WI38 (cell line): Measurements from ENCODE around the gene OAS1.

Experiments
- H3K4me3 ChIP-seq: 2 replicates; pipeline ENCODE4 v1.5.1; 2011; ENCODE audit warnings: low read depth, mild to moderate bottlenecking, control low read depth, low read length
- TF ChIP-seq, protein P1 (sequence below): IDR thresholded peaks from 2 replicates; pipeline ENCODE4 v1.5.1; 2012; ENCODE audit warnings: low read depth, mild to moderate bottlenecking, control low read depth, low read length

The OAS1 gene

GRCh38 chr12:112881602-112882001 is 25.2 kb upstream of the OAS1 start:
- H3K4me3 ChIP-seq: no peak overlapping the region
- TF ChIP-seq, protein P1, sequence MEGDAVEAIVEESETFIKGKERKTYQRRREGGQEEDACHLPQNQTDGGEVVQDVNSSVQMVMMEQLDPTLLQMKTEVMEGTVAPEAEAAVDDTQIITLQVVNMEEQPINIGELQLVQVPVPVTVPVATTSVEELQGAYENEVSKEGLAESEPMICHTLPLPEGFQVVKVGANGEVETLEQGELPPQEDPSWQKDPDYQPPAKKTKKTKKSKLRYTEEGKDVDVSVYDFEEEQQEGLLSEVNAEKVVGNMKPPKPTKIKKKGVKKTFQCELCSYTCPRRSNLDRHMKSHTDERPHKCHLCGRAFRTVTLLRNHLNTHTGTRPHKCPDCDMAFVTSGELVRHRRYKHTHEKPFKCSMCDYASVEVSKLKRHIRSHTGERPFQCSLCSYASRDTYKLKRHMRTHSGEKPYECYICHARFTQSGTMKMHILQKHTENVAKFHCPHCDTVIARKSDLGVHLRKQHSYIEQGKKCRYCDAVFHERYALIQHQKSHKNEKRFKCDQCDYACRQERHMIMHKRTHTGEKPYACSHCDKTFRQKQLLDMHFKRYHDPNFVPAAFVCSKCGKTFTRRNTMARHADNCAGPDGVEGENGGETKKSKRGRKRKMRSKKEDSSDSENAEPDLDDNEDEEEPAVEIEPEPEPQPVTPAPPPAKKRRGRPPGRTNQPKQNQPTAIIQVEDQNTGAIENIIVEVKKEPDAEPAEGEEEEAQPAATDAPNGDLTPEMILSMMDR: no peak

DNA sequence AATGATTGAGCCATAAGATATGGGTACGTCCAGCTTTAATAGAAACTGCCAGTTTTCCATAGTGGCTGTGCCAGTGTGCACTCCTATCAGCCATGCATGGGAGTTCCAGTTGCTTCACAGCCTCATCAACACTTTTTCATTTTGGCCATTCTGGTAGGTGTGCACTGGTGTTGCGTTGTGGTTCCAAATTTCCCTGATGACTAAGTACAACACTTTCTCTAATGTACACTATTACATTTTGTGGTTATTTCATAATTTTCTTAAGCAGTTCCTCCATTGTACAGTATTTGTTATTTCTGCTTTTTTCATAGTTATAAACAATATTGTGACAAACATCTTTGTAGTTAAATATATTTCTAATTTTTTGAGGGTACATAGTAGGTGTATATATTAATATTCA is 21.5 kb upstream of the OAS1 start:
- no peak overlapping the region for H3K4me3 ChIP-seq
- TF ChIP-seq, protein P1: no peak

DNA sequence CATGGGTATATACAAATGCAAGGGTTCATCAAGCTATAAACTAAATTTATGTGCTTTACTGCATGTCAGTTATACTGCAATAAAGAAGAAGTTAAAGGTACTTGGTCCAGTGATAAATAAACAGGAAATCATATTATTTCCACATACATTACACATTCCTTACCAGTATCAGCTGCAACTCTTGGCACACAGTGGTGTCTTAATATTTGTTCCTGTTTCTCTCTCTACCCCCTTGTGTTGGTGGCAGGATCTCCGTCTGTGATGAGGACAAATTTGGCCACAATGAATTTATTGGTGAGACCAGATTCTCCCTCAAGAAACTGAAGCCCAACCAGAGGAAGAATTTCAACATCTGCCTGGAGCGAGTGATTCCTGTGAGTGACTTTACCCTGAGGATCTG is 19.2 kb upstream of the OAS1 start:
- TF ChIP-seq, protein P1: no peak
- no peak overlapping the region for H3K4me3 ChIP-seq

- H3K4me3 ChIP-seq: no peak overlapping the region
- TF ChIP-seq, protein P1: no peak
Observed at GRCh38 chr12:112891093-112892024, 15.4 kb upstream of the OAS1 start.

GRCh38 chr12:112892856-112893255 is 13.9 kb upstream of the OAS1 start:
- H3K4me3 ChIP-seq: no peak overlapping the region
- TF ChIP-seq, protein P1: no peak

GRCh38 chr12:112894128-112894527 is 12.6 kb upstream of the OAS1 start:
- no peak overlapping the region for H3K4me3 ChIP-seq
- TF ChIP-seq, protein P1: no peak

GRCh38 chr12:112898380-112898779 is 8.4 kb upstream of the OAS1 start:
- TF ChIP-seq, protein P1: no peak
- H3K4me3 ChIP-seq: no peak overlapping the region
